22Rv1 (cell line): ENCODE measurements around the gene LASP1NB.
A peak's percentile ranks its signal among the peaks of the same experiment; 100 is the strongest.

ENCODE experiments used
- ZFX ChIP-seq: fragments of 450-650 bp; IDR thresholded peaks from 2 replicates; pipeline ENCODE4 v1.6.1; 2017; ENCODE audit warnings: antibody characterized with exemption, borderline replicate concordance
- TF ChIP-seq, protein P1 (sequence below): fragments of 450-650 bp; IDR thresholded peaks from 2 replicates; pipeline ENCODE4 v1.5.1; 2017; ENCODE audit warnings: mild to moderate bottlenecking

DNA sequence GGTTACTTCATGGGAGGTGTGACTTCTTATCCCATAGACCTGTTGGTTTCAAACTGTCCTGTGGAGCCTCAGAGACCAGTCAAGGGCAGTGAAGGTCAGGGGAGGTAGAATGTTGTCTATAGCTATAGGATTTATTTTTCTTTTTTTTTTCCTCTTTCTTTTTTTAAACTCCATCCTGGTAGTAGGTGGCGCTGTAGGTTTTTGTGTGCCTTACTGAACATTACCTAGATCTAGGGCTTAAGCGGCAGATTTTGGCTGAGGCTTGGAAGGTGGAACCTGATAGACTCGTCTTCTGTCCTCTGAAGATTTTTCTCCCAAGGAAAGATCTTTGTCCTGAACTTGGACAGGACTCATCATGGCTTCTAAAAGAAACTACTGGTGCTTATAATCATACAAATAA is 8.2 kb upstream of the LASP1NB start:
- TF ChIP-seq, protein P1, sequence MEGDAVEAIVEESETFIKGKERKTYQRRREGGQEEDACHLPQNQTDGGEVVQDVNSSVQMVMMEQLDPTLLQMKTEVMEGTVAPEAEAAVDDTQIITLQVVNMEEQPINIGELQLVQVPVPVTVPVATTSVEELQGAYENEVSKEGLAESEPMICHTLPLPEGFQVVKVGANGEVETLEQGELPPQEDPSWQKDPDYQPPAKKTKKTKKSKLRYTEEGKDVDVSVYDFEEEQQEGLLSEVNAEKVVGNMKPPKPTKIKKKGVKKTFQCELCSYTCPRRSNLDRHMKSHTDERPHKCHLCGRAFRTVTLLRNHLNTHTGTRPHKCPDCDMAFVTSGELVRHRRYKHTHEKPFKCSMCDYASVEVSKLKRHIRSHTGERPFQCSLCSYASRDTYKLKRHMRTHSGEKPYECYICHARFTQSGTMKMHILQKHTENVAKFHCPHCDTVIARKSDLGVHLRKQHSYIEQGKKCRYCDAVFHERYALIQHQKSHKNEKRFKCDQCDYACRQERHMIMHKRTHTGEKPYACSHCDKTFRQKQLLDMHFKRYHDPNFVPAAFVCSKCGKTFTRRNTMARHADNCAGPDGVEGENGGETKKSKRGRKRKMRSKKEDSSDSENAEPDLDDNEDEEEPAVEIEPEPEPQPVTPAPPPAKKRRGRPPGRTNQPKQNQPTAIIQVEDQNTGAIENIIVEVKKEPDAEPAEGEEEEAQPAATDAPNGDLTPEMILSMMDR, result peak; percentile 22; the same call in 1 of the 2 replicates
- TF ChIP-seq ZFX, result no peak
